Lung (tissue), 12 donors: ENCODE results near the gene EGFR. TPM values are rescaled to one million over a fixed set of nuclear protein-coding genes. Genes with fewer than 3 reads are reported as not detected.
A peak's percentile ranks its signal among the peaks of the same experiment; 100 is the strongest.

Experiments used
- ATAC-seq: fragments of 200-7000 bp; cut with Tn5 transposase; one replicate; pipeline ENCODE4 v1.9.1; 2020; ENCODE audit warnings: moderate number of reproducible peaks; ENCODE audit not compliant: insufficient read depth, low FRiP score
- DNase-seq, 3 donors: peaks; one replicate each; pipeline ENCODE4 v3.0.0-alpha.2; 2013 to 2017
- H3K27ac ChIP-seq, 2 donors: one replicate each; pipeline ENCODE4 v1.5.1; 2013; ENCODE audit warnings: mild to moderate bottlenecking in 2 of 2, moderate library complexity in 2 of 2, control low read depth in 1 of 2, inconsistent platforms in 1 of 2, low read depth in 1 of 2, low read length in 1 of 2
- H3K27me3 ChIP-seq, 3 donors: one replicate each; pipeline ENCODE4 v1.5.1; 2013; ENCODE audit warnings: low read length in 2 of 3; ENCODE audit not compliant: control insufficient read depth in 3 of 3, insufficient read depth in 3 of 3
- H3K36me3 ChIP-seq, 4 donors: one replicate each; pipeline ENCODE4 v1.5.1; 2013; ENCODE audit warnings: low read length in 4 of 4, mild to moderate bottlenecking in 1 of 4, moderate library complexity in 1 of 4; ENCODE audit not compliant: control insufficient read depth in 4 of 4, insufficient read depth in 4 of 4
- H3K4me1 ChIP-seq, 5 donors: one replicate each; pipeline ENCODE4 v1.5.1; 2013; ENCODE audit warnings: low read length in 5 of 5, mild to moderate bottlenecking in 2 of 5, moderate library complexity in 1 of 5; ENCODE audit not compliant: control insufficient read depth in 5 of 5, insufficient read depth in 5 of 5
- H3K4me3 ChIP-seq: one replicate; pipeline ENCODE4 v1.5.1; 2013; ENCODE audit warnings: mild to moderate bottlenecking, control low read depth, moderate library complexity
- H3K9ac ChIP-seq, 2 donors: one replicate each; pipeline ENCODE4 v1.5.1; 2013; ENCODE audit warnings: low read length in 2 of 2, control low read depth in 1 of 2; ENCODE audit not compliant: insufficient read depth in 1 of 2
- H3K9me3 ChIP-seq, 4 donors: one replicate each; pipeline ENCODE4 v1.5.1; 2013; ENCODE audit warnings: low read length in 3 of 4, mild to moderate bottlenecking in 1 of 4, moderate library complexity in 1 of 4; ENCODE audit not compliant: control insufficient read depth in 4 of 4, insufficient read depth in 3 of 4
- WGBS, 2 donors: extraction: QIAGEN DNeasy Blood & Tissue Kit; methylation state at CpG; one replicate each; pipeline ENCODE4 v1.1.7; 2013; 5-methylcytosine and 5-hydroxymethylcytosine counted together
- polyA plus RNA-seq, 2 donors: library from polyadenylated mRNA; stranded (reverse); fragments of 200-250 nt; gene quantifications; one replicate each; pipeline ENCODE4 v1.2.1, GENCODE V29; 2013
- total RNA-seq, 2 donors: library from RNA; depleted of rRNA in 1 of 2; stranded (reverse); fragments of >200 nt in 1 of 2; gene quantifications; one replicate each; pipeline ENCODE4 v1.2.1, GENCODE V29; 2014 to 2021
- TF ChIP-seq, protein P1 (sequence below): IDR thresholded peaks from 2 replicates; pipeline ENCODE4 v1.5.1; 2012; ENCODE audit warnings: mild to moderate bottlenecking; ENCODE audit errors: control extremely low read depth, extremely low read depth
- donor health status: control.
- donor health status: control.
- donor health status: Bipolar disorder and iron deficiency.
- donor health status: healthy.
- donor health status: DM: yes; HTN: yes; CAD: no.

The EGFR gene
- total and polyA plus RNA-seq, 4 donors = 11.6 to 78.7 (median 37.1) TPM

DNA sequence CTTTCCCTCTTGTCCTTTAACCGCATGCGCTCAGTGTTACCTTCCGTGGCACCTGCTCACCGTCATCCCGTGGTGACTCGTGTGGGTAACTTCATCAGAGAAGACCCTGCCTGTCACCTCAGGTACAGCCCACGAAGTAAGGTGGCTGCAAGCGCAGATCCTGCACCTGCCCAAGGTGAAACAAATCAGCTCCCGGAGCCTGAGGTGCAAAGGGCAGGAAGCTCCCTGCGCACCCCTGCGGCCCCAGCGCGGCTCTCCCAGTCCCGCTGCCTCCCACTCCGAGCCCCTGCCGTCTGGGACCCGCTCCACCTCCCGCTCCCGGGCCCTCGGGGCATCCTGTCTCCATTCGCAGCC lies 235.4 kb downstream of the EGFR start:
- 31 to 37% methylated on average over 17 to 21 of the region's 21 CpGs for WGBS, 2 donors
- TF ChIP-seq, protein P1, sequence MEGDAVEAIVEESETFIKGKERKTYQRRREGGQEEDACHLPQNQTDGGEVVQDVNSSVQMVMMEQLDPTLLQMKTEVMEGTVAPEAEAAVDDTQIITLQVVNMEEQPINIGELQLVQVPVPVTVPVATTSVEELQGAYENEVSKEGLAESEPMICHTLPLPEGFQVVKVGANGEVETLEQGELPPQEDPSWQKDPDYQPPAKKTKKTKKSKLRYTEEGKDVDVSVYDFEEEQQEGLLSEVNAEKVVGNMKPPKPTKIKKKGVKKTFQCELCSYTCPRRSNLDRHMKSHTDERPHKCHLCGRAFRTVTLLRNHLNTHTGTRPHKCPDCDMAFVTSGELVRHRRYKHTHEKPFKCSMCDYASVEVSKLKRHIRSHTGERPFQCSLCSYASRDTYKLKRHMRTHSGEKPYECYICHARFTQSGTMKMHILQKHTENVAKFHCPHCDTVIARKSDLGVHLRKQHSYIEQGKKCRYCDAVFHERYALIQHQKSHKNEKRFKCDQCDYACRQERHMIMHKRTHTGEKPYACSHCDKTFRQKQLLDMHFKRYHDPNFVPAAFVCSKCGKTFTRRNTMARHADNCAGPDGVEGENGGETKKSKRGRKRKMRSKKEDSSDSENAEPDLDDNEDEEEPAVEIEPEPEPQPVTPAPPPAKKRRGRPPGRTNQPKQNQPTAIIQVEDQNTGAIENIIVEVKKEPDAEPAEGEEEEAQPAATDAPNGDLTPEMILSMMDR = no peak
- DNase-seq = no peak
- Histone ChIP-seq H3K9ac (no peak overlapping the region), H3K4me3 (peak overlapping the region; percentile 0), H3K27me3 (peaks cover 0 to 5% (median 0%) of the 10 kb centered on the region in 3 donors), H3K27ac (no peak overlapping the region), H3K9me3 (no peaks in the 10 kb centered on the region), H3K36me3 (no peaks in the 10 kb centered on the region), H3K4me1 (peaks cover 0 to 14% (median 4%) of the 10 kb centered on the region in 5 donors)
- no peak for ATAC-seq

DNA sequence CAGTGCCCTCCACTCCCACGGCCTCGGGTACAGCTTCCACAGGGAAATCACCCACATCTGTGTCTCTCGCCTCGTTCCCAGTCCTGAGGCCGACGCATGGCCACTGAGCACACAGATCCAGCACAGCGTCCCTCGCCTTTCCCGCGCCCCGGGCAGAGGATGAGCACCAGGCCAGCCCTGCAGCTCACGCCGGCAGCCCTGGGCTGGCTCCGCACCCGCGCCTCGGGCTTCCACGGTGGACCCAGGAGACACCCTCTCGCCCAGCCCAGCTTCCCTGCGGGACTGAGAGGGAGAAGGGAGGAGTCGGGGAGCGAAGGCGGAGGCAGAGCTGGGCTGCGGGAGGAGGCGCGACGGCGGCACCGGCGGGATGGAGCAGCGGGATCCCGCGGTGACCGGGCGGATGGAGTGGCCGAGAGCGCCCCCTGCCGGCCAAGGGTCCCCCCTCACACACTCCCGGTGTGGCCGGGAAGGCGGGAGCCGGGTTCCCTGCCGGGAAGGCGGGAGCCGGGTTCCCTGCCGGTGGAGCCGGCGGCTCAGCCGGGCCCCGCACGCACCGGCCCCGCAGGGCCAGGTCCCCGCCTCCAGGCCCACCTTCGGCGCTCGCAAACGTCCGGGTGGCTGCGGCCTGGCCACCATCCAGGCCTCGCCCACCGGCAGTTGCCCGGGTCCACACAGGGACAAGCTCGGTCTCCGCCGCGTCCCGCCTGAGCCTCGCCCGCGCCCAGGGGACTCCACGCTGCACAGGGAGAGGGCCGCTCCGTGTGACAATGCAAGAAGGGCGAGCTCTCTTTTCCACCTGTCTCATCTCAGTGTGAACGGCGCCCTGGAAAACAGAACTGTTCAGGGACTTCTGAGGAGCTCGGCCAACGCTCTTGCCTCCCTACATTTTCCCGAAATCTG lies 236.0 kb downstream of the EGFR start:
- peak overlapping the region in 1 of 2 donors; percentile 67 for H3K27ac ChIP-seq
- DNase-seq (peak; percentile 87 to 90 (median 90)), ATAC-seq (peak; percentile 95)
- TF ChIP-seq, protein P1 = peak; percentile 78
- H3K27me3 ChIP-seq = peaks cover 0 to 5% (median 0%) of the 10 kb centered on the region in 3 donors
- H3K9ac ChIP-seq = peak overlapping the region in 1 of 2 donors; percentile 54
- H3K4me3 ChIP-seq = peak overlapping the region; percentile 51
- H3K4me1 ChIP-seq = peaks cover 0 to 14% (median 4%) of the 10 kb centered on the region in 5 donors
- 1 to 2% methylated on average over 61 to 80 of the region's 80 CpGs for whole genome bisulfite sequencing, 2 donors
- H3K36me3 ChIP-seq = no peaks in the 10 kb centered on the region
- no peaks in the 10 kb centered on the region for H3K9me3 ChIP-seq

DNA sequence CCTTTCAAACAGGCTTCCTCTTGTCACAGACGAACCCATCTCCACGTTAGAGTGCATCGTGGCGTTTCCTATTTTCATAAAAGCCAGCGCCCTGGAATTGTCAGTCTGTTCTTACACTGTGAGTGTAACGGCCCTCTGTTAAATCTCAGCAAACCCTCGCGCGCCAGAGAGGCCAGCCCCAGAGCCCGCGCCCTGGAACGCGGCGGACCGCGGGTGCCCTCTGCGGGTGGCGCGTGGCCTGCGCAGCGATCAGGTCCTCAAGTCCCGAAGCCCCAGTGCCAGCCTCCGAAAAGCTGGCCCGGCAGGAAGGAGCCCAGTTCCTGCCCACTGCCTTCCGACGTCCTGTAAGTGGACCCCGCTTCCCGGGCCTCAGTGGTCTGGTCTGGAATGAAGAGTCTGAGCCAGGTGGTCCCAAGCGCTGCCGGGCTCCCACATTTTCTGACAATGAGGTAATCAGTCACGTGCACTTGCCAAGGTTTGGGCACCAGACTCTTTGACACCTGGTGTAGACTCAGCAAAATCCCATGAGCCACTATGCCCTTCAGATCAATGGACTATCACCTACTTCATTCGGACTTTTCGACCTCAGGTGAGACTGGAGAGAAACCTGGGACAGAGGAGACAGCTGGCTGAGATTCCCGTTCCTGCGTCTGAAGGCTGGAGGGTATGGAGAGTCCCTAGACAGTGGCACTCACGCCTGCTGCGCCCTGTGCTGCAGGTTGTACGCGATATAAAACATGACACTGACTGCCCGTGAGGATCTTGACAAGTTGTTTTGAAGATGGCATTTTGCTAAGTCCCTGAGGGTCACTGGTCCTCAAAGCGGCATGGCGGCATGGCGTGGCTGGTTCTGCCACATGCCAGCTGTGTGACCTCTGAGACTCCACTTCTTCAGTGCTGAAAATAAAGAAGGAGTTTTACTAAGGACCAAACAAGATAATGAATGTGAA lies 237.0 kb downstream of the EGFR start:
- Histone ChIP-seq H3K27me3 (peaks cover 0 to 5% (median 0%) of the 10 kb centered on the region in 3 donors), H3K9me3 (no peaks in the 10 kb centered on the region), H3K36me3 (no peaks in the 10 kb centered on the region), H3K9ac (peak overlapping the region in 1 of 2 donors; percentile 54), H3K4me1 (peaks cover 0 to 14% (median 4%) of the 10 kb centered on the region in 5 donors), H3K4me3 (peak overlapping the region; percentile 51), H3K27ac (peak overlapping the region in 1 of 2 donors; percentile 67)
- WGBS, 2 donors = 21 to 22% methylated on average over 43 of the region's 43 CpGs
- ATAC-seq (peak; percentile 88), DNase-seq (peak; percentile 87 to 91 (median 89))
- TF ChIP-seq, protein P1 = peak; percentile 85
